ENCODE data around the gene EML4. TPM values are rescaled to one million over a fixed set of nuclear protein-coding genes. Genes with fewer than 3 reads are reported as not detected.

Gene EML4
- total RNA-seq, 2 experiments from 2014 or later: 37.1 to 43.2 TPM

DNA sequence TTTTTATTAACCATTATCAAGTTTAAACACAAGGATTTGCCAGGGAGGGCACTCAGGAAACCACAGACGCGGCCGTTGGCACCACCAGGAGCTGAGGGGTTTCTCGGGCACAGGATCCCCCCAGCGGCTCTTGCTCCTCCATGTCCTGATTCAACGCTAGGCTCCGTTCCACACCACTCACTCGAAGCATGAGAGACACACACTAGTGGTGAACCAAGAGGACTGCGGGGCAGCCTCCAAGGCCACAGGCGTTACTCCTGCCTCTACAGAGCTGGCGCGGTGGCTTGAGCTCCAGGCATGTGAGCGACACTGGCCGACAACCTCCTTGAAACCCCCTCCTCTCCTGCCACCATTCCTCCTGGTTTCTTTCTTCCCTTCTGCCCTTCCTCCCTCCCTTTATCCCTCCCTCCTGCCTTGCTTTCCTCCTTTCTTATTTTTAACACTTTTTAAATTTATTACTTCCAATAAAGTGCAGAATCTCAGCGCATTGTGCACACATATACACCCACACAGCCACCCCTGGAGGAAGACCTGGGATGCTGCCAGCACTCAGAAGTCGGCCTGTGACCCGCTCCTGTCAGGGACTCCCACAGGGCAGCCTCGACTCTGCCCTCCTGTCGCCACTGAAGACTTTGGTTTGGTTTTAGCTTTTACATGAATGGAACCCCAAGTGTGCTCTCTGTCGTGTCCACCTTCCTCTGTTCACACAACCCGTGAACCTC lies 170.2 kb downstream of the EML4 start:
- no peaks in the 10 kb centered on the region for H3K4me1 ChIP-seq (ENCODE audit: insufficient read depth, low read length, poor library complexity, severe bottlenecking)
- BruUV-seq (replicated peaks): no TSS peak
- H3K4me2 ChIP-seq (ENCODE audit: low read length): no peak overlapping the region
- DNase-seq (ENCODE audit: low spot score): peak; percentile 20
- TF ChIP-seq EZH2phosphoT487 (IDR thresholded peaks at IDR 0.05; ENCODE audit: borderline replicate concordance, low read depth, low read length): no peak
- TF ChIP-seq CTCF (conservative IDR thresholded peaks at IDR 0.05; ENCODE audit: low read length): 0 out of 2 replicates have a peak, but pooled peaks have one; percentile 25
- CTCF ChIA-PET (ENCODE audit: unreplicated experiment): no interaction called here
- intact Hi-C loops (cut with micrococcal nuclease; ENCODE audit: unreplicated experiment): no loop called here
- no peak overlapping the region for H3K27ac ChIP-seq (ENCODE audit: low read depth, low read length, poor library complexity, severe bottlenecking)
- H4K20me1 ChIP-seq (ENCODE audit: insufficient read depth, low read length): no peaks in the 10 kb centered on the region
- H3K36me3 ChIP-seq (ENCODE audit: insufficient read depth, low read length): peaks cover 61% of the 10 kb centered on the region
- H3K79me2 ChIP-seq (ENCODE audit: insufficient read depth, low read depth, low read length): no peaks in the 10 kb centered on the region; the same call in 1 of the 2 replicates
- no peak overlapping the region for H2AFZ ChIP-seq (ENCODE audit: low read length)
- no peaks in the 10 kb centered on the region for H3K9me2 ChIP-seq (ENCODE audit: insufficient read depth, low read length)
- no peaks in the 10 kb centered on the region for H3K9me3 ChIP-seq (ENCODE audit: low read length)
- POLR2A ChIA-PET: interaction anchor here (1.8 kb wide), 1 partner anchor 21 kb away, joined by 6 read pairs; no protein-coding TSS in a partner anchor
- no peak overlapping the region for H3K4me3 ChIP-seq (ENCODE audit: low read depth, low read length, poor library complexity, severe bottlenecking)

GRCh38 chr2:42340045-42340937 lies 171.1 kb downstream of the EML4 start:
- ChIA-PET POLR2A (interaction anchor here (0.8 to 1.8 kb wide), 2 partner anchors 12 to 20 kb away, joined by 4 to 6 read pairs; no protein-coding TSS in a partner anchor), CTCF (ENCODE audit: unreplicated experiment) (no interaction called here)
- Histone ChIP-seq H3K9me2 (ENCODE audit: insufficient read depth, low read length) (no peaks in the 10 kb centered on the region), H3K9me3 (ENCODE audit: low read length) (no peaks in the 10 kb centered on the region), H3K27ac (ENCODE audit: low read depth, low read length, poor library complexity, severe bottlenecking) (no peak overlapping the region), H3K4me3 (ENCODE audit: low read depth, low read length, poor library complexity, severe bottlenecking) (no peak overlapping the region), H3K4me1 (ENCODE audit: insufficient read depth, low read length, poor library complexity, severe bottlenecking) (no peaks in the 10 kb centered on the region), H3K36me3 (ENCODE audit: insufficient read depth, low read length) (peaks cover 69% of the 10 kb centered on the region), H3K4me2 (ENCODE audit: low read length) (no peak overlapping the region), H4K20me1 (ENCODE audit: insufficient read depth, low read length) (no peaks in the 10 kb centered on the region), H3K79me2 (ENCODE audit: insufficient read depth, low read depth, low read length) (no peaks in the 10 kb centered on the region; the same call in 1 of the 2 replicates), H2AFZ (ENCODE audit: low read length) (no peak overlapping the region)
- DNase-seq (ENCODE audit: low spot score): no peak
- intact Hi-C loops (cut with micrococcal nuclease; ENCODE audit: unreplicated experiment): no loop called here
- no TSS peak for BruUV-seq (replicated peaks)
- TF ChIP-seq EZH2phosphoT487 (IDR thresholded peaks at IDR 0.05; ENCODE audit: borderline replicate concordance, low read depth, low read length): no peak
- TF ChIP-seq CTCF (conservative IDR thresholded peaks at IDR 0.05; ENCODE audit: low read length): no peak
